CD4-positive, alpha-beta T cell (primary cell): ENCODE measurements around the gene SYT17. TPM values are rescaled to one million over a fixed set of nuclear protein-coding genes. Genes with fewer than 3 reads are reported as not detected.

ENCODE experiments used
- ATAC-seq: fragments of 200-7000 bp; cut with Tn5 transposase; one replicate; pipeline ENCODE4 v1.10.0; 2022; ENCODE audit warnings: mild to moderate bottlenecking; ENCODE audit not compliant: poor library complexity
- CTCF ChIA-PET: fragments of 350-600 bp; sonication (Branson Sonifier 250); formaldehyde crosslinking; loops from one replicate; lab custom pipeline; 2021; ENCODE audit warnings: antibody characterized with exemption, inconsistent platforms; lab: Charles Lee
- POLR2A ChIA-PET: fragments of 350-600 bp; sonication (Branson Sonifier 250); formaldehyde crosslinking; loops from one replicate; lab custom pipeline; 2021; ENCODE audit warnings: antibody characterized with exemption, inconsistent platforms; lab: Charles Lee
- DNase-seq, 14 experiments: peaks; one replicate each; pipeline ENCODE4 v3.0.0-alpha.2; 2013 to 2020; ENCODE audit warnings: mixed read lengths in 2 of 14
- H3K27ac ChIP-seq, 2 donors: one replicate each; pipeline versions ENCODE4 v1.5.1 to v1.7.0; 2013; ENCODE audit warnings: low read length in 2 of 2, low read depth in 1 of 2, mild to moderate bottlenecking in 1 of 2
- H3K27me3 ChIP-seq, 2 experiments: 1 replicate in 1 of 2; 2 replicates in 1 of 2; pipeline versions ENCODE4 v1.6.1 to v1.7.0; 2013; ENCODE audit warnings: low read length in 2 of 2, control low read depth in 1 of 2, mild to moderate bottlenecking in 1 of 2, moderate library complexity in 1 of 2; ENCODE audit not compliant: insufficient read depth in 2 of 2, control insufficient read depth in 1 of 2
- H3K36me3 ChIP-seq: one replicate; pipeline ENCODE4 v1.6.1; 2013; ENCODE audit warnings: low read length, control low read depth; ENCODE audit not compliant: insufficient read depth
- H3K4me1 ChIP-seq: one replicate; pipeline ENCODE4 v1.6.1; 2013; ENCODE audit warnings: low read length, control low read depth; ENCODE audit not compliant: insufficient read depth
- H3K4me3 ChIP-seq: one replicate; pipeline ENCODE4 v1.5.1; 2013; ENCODE audit warnings: mild to moderate bottlenecking, low read length, moderate library complexity
- H3K9me3 ChIP-seq, 2 experiments: 1 replicate in 1 of 2; 2 replicates in 1 of 2; pipeline versions ENCODE4 v1.6.1 to v1.7.0; 2013; ENCODE audit warnings: low read length in 2 of 2, mild to moderate bottlenecking in 2 of 2, control low read depth in 1 of 2, moderate library complexity in 1 of 2; ENCODE audit not compliant: control insufficient read depth in 1 of 2, insufficient read depth in 1 of 2
- H3K27ac Mint-ChIP-seq: one replicate; pipeline ENCODE4 v1.8.0; 2020; ENCODE audit warnings: mixed read lengths
- H3K27me3 Mint-ChIP-seq: one replicate; pipeline ENCODE4 v1.8.0; 2021; ENCODE audit warnings: mixed read lengths
- H3K36me3 Mint-ChIP-seq: one replicate; pipeline ENCODE4 v1.8.0; 2021; ENCODE audit warnings: low read depth, mixed read lengths
- H3K4me1 Mint-ChIP-seq: one replicate; pipeline ENCODE4 v1.8.0; 2021; ENCODE audit warnings: low read depth, mixed read lengths
- H3K4me3 Mint-ChIP-seq: one replicate; pipeline ENCODE4 v1.8.0; 2020; ENCODE audit warnings: mild to moderate bottlenecking, mixed read lengths
- H3K9me3 Mint-ChIP-seq: one replicate; pipeline ENCODE4 v1.8.0; 2020; ENCODE audit warnings: mixed read lengths
- CTCF ChIP-seq: fragments of 200-600 bp; IDR thresholded peaks from one replicate; pipeline ENCODE4 v1.8.0; 2022; ENCODE audit warnings: antibody characterized with exemption, mild to moderate bottlenecking
- intact Hi-C, 2 experiments: fragments of 100-400 bp; cut with DNase I in 1 of 2; cut with micrococcal nuclease in 1 of 2; formaldehyde crosslinking; loops; one replicate each; pipeline versions ENCODE4 v1.15.1 to v1.9.0; 2023 to 2025; cut with DNase I, micrococcal nuclease
- total RNA-seq, 174 experiments: library from RNA in 2 of 174; stranded (reverse) in 2 of 174; gene quantifications; one replicate each; pipeline ENCODE4 v1.2.3 and lab custom pipeline; 2021 to 2026

SYT17 gene
- total RNA-seq, 2 experiments from 2014 or later: not detected

- peaks cover 22% of the 10 kb centered on the region for H3K27me3 Mint-ChIP-seq
Measured at GRCh38 chr16:19254611-19255010, 86.6 kb downstream of the SYT17 start.

GRCh38 chr16:19264123-19264673 is 96.2 kb downstream of the SYT17 start:
- Histone ChIP-seq H3K27me3 (no peaks in the 10 kb centered on the region), H3K4me3 (no peak overlapping the region), H3K4me1 (no peaks in the 10 kb centered on the region), H3K27ac (no peak overlapping the region), H3K36me3 (no peaks in the 10 kb centered on the region), H3K9me3 (peaks cover 0 to 4% of the 10 kb centered on the region in 2 experiments)
- DNase-seq: no peak
- H3K27me3 Mint-ChIP-seq: no peaks in the 10 kb centered on the region
- H3K4me3 Mint-ChIP-seq: no peak overlapping the region
- ChIA-PET POLR2A (no interaction called here), CTCF (no interaction called here)
- intact Hi-C loops: no loop called here
- ATAC-seq: no peak
- peaks cover 4% of the 10 kb centered on the region for H3K9me3 Mint-ChIP-seq
- no peak for TF ChIP-seq CTCF
- no peaks in the 10 kb centered on the region for H3K4me1 Mint-ChIP-seq
- no peaks in the 10 kb centered on the region for H3K36me3 Mint-ChIP-seq
- H3K27ac Mint-ChIP-seq: no peak overlapping the region

More at GRCh38 chr16:19254611-19255010, 86.6 kb downstream of the SYT17 start:
- POLR2A ChIA-PET: no interaction called here
- Histone ChIP-seq H3K4me1 (no peaks in the 10 kb centered on the region), H3K4me3 (no peak overlapping the region), H3K27me3 (peaks cover 2 to 5% of the 10 kb centered on the region in 2 experiments), H3K27ac (no peak overlapping the region), H3K36me3 (no peaks in the 10 kb centered on the region), H3K9me3 (no peaks in the 10 kb centered on the region)
- CTCF ChIA-PET: no interaction called here
- no peaks in the 10 kb centered on the region for H3K36me3 Mint-ChIP-seq
- H3K27ac Mint-ChIP-seq: no peak overlapping the region
- no peak overlapping the region for H3K4me3 Mint-ChIP-seq
- TF ChIP-seq CTCF: no peak
- H3K4me1 Mint-ChIP-seq: no peaks in the 10 kb centered on the region
- DNase-seq (no peak), ATAC-seq (no peak)
- H3K9me3 Mint-ChIP-seq: no peaks in the 10 kb centered on the region
- intact Hi-C loops: no loop called here

- no peak overlapping the region for H3K4me3 ChIP-seq
- H3K27ac ChIP-seq: no peak overlapping the region
- Mint-ChIP-seq H3K9me3 (peaks cover 4% of the 10 kb centered on the region), H3K27ac (no peak overlapping the region), H3K27me3 (no peaks in the 10 kb centered on the region), H3K4me3 (no peak overlapping the region), H3K36me3 (no peaks in the 10 kb centered on the region), H3K4me1 (no peaks in the 10 kb centered on the region)
- ChIA-PET POLR2A (no interaction called here), CTCF (no interaction called here)
- H3K9me3 ChIP-seq: peaks cover 0 to 4% of the 10 kb centered on the region in 2 experiments
- intact Hi-C loops: no loop called here
- no peaks in the 10 kb centered on the region for H3K27me3 ChIP-seq
- no peak for TF ChIP-seq CTCF
- ATAC-seq (no peak), DNase-seq (no peak)
- no peaks in the 10 kb centered on the region for H3K4me1 ChIP-seq
- H3K36me3 ChIP-seq: no peaks in the 10 kb centered on the region
Measured at GRCh38 chr16:19265380-19265930, 97.4 kb downstream of the SYT17 start.
